GM23248 (cell line): Measurements from ENCODE around the gene APAF1. TPM values are rescaled to one million over a fixed set of nuclear protein-coding genes. Genes with fewer than 3 reads are reported as not detected.

ENCODE experiments used
- DNase-seq: peaks from one replicate; pipeline ENCODE4 v3.0.0-alpha.2; 2015
- H2AFZ ChIP-seq: fragments of 200-600 bp; sonication (generic); 2 replicates; pipeline ENCODE4 v1.6.1; 2016; ENCODE audit warnings: antibody characterized with exemption
- H3F3A ChIP-seq: fragments of 200-600 bp; sonication (generic); 2 replicates; pipeline ENCODE4 v1.6.1; 2016; ENCODE audit warnings: mild to moderate bottlenecking, antibody characterized with exemption, mixed run types; ENCODE audit not compliant: insufficient read depth
- H3K27ac ChIP-seq: fragments of 200-600 bp; sonication (generic); 2 replicates; pipeline ENCODE4 v1.5.1; 2016; ENCODE audit warnings: mild to moderate bottlenecking
- H3K27me3 ChIP-seq: fragments of 200-600 bp; sonication (generic); replicated peaks from 2 replicates; pipeline ENCODE4 v1.6.1; 2016; ENCODE audit warnings: mild to moderate bottlenecking; ENCODE audit not compliant: insufficient read depth
- H3K36me3 ChIP-seq: fragments of 200-600 bp; sonication (generic); 2 replicates; pipeline ENCODE4 v1.6.1; 2016; ENCODE audit warnings: low read depth, mild to moderate bottlenecking
- H3K4me1 ChIP-seq: fragments of 200-600 bp; sonication (generic); 2 replicates; pipeline ENCODE4 v1.6.1; 2016; ENCODE audit warnings: mild to moderate bottlenecking; ENCODE audit not compliant: insufficient read depth
- H3K4me2 ChIP-seq: fragments of 200-600 bp; sonication (generic); one replicate; pipeline ENCODE4 v1.6.1; 2016; ENCODE audit warnings: mild to moderate bottlenecking; ENCODE audit not compliant: unreplicated experiment
- H3K4me3 ChIP-seq: fragments of 200-600 bp; sonication (generic); 2 replicates; pipeline ENCODE4 v1.5.1; 2016; ENCODE audit warnings: mild to moderate bottlenecking
- H3K79me2 ChIP-seq: fragments of 200-600 bp; sonication (generic); 2 replicates; pipeline ENCODE4 v1.6.1; 2016; ENCODE audit warnings: mild to moderate bottlenecking; ENCODE audit not compliant: insufficient read depth
- H3K9ac ChIP-seq: fragments of 200-600 bp; sonication (generic); 2 replicates; pipeline ENCODE4 v1.6.1; 2016; ENCODE audit warnings: mild to moderate bottlenecking
- H3K9me2 ChIP-seq: fragments of 200-600 bp; sonication (generic); 2 replicates; pipeline ENCODE4 v1.6.1; 2016; ENCODE audit warnings: mixed run types, mild to moderate bottlenecking, moderate library complexity; ENCODE audit not compliant: insufficient read depth
- H3K9me3 ChIP-seq: fragments of 200-600 bp; sonication (generic); one replicate; pipeline ENCODE4 v1.6.1; 2017; ENCODE audit warnings: low read depth
- H4K20me1 ChIP-seq: fragments of 200-600 bp; sonication (generic); 2 replicates; pipeline ENCODE4 v1.6.0; 2016; ENCODE audit not compliant: insufficient read depth
- EZH2 ChIP-seq: fragments of 200-600 bp; sonication (generic); IDR thresholded peaks from 2 replicates; pipeline ENCODE4 v1.6.1; 2018; ENCODE audit warnings: antibody characterized with exemption, mild to moderate bottlenecking; ENCODE audit not compliant: insufficient read depth, poor library complexity, severe bottlenecking
- EZH2phosphoT487 ChIP-seq: fragments of 200-600 bp; sonication (generic); IDR thresholded peaks from 2 replicates; pipeline ENCODE4 v1.6.1; 2018; ENCODE audit warnings: antibody characterized with exemption, moderate library complexity, mild to moderate bottlenecking, low read depth; ENCODE audit not compliant: insufficient read depth
- WGBS, 2 experiments: methylation state at CpG; one replicate each; pipeline ENCODE4 v1.1.6; 2015 to 2017; ENCODE audit warnings: low lambda C conversion rate in 2 of 2, low coverage in 1 of 2; ENCODE audit errors: missing lambda C conversion rate in 2 of 2; 5-methylcytosine and 5-hydroxymethylcytosine counted together
- in situ Hi-C: fragments of 300-500 bp; cut with MboI; formaldehyde crosslinking; loops from 2 replicates; pipeline ENCODE4 v1.15.0; 2020
- polyA plus RNA-seq: library from polyadenylated mRNA; unstranded; fragments of >200 nt; fragmentation: Nextera tagmentation; extraction: Ambion mirVana; gene quantifications from 2 replicates; pipeline ENCODE4 v1.2.1, GENCODE V29; 2016
- total RNA-seq: library from RNA; depleted of rRNA; stranded (reverse); fragments of >200 nt; shearing (Covaris generic); gene quantifications from 2 replicates; pipeline ENCODE4 v1.2.3, GENCODE V29; 2014

APAF1 gene
- total and polyA plus RNA-seq, 2 experiments from 2014 or later: 8.3 to 24.5 TPM

DNA sequence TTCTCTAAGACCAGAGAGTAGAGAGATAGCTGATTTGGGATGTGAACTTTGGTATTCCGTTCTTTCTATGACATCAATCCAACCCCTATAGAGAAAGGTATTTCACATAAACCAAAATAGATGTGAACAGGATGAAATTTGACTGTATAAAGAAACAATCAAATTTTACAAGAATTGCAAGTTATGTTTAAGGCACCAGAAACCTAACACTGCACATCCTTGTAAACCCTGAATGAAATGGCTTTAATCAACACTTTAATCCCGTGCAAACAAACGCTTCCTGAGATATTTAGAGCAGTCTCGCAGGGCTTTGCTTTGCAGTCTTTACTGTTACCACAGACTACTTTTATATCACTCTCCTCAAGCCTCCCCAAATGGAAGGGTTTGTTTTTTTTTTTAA lies 125.1 kb downstream of the APAF1 start:
- in situ Hi-C loops: no loop called here

DNA sequence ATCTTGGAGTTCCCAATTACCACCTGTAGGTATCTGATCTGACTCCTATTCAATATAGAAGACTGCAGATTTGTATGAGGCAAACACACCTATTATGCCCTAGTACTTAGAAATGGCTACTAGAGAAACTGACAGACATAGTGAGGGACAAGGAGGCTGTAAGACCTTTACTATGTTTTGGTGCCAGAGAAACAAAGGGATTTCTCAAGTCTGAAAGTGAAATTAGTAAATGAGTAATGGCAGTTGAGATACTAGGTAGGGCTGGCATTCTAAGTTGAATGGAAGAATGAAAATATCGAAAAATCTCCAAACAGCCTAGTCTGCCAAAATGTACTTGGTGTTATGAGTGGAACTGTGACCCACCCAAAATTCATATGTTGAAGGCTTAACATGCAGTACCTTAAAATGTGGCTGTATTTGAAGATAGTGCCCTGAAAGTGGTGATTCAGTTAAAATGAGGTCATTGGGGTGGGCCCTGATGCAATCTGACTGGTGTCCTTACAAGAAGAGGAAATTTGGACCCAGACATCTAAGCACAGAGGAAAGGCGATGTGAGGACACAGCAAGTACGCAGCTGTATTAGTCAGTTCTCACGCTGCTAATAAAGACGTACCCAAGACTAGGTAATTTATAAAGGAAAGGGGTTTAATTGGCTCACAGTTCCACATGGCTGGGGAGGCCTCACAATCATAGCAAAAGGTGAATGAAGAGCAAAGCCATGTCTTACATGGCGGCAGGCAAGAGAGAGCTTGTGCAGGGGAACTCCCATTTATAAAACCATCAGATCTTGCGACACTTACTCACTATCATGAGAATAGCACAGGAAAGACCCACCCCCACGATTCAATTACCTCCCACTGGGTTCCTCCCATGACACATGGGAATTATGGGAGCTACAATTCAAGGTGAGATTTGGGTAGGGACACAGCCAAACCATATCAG lies 127.0 kb downstream of the APAF1 start:
- Histone ChIP-seq H3K9me3 (no peaks in the 10 kb centered on the region), H2AFZ (no peak overlapping the region), H3K4me2 (no peak overlapping the region), H3K27me3 (no peaks in the 10 kb centered on the region), H3K79me2 (no peaks in the 10 kb centered on the region), H3K4me3 (no peak overlapping the region), H4K20me1 (no peaks in the 10 kb centered on the region), H3K9ac (no peak overlapping the region), H3K4me1 (no peaks in the 10 kb centered on the region), H3K9me2 (no peaks in the 10 kb centered on the region), H3K27ac (no peak overlapping the region), H3F3A (no peaks in the 10 kb centered on the region), H3K36me3 (no peaks in the 10 kb centered on the region)
- 69 to 72% methylated on average over 8 of the region's 8 CpGs for WGBS, 2 experiments
- no peak for DNase-seq
- in situ Hi-C loops: no loop called here
- TF ChIP-seq EZH2phosphoT487 (no peak), EZH2 (no peak)

More for the DNA sequence above, 125.1 kb downstream of the APAF1 start:
- TF ChIP-seq EZH2 (no peak), EZH2phosphoT487 (no peak)
- no peaks in the 10 kb centered on the region for H4K20me1 ChIP-seq
- H3K4me1 ChIP-seq: no peaks in the 10 kb centered on the region
- H3K27me3 ChIP-seq: no peaks in the 10 kb centered on the region
- no peaks in the 10 kb centered on the region for H3K79me2 ChIP-seq
- H2AFZ ChIP-seq: no peak overlapping the region
- H3K27ac ChIP-seq: no peak overlapping the region
- 77 to 81% methylated on average over 4 of the region's 4 CpGs for WGBS, 2 experiments
- no peaks in the 10 kb centered on the region for H3F3A ChIP-seq
- H3K9ac ChIP-seq: no peak overlapping the region
- no peak overlapping the region for H3K4me3 ChIP-seq
- no peak overlapping the region for H3K4me2 ChIP-seq
- no peak for DNase-seq
- no peaks in the 10 kb centered on the region for H3K9me2 ChIP-seq
- H3K9me3 ChIP-seq: no peaks in the 10 kb centered on the region
- no peaks in the 10 kb centered on the region for H3K36me3 ChIP-seq

DNA sequence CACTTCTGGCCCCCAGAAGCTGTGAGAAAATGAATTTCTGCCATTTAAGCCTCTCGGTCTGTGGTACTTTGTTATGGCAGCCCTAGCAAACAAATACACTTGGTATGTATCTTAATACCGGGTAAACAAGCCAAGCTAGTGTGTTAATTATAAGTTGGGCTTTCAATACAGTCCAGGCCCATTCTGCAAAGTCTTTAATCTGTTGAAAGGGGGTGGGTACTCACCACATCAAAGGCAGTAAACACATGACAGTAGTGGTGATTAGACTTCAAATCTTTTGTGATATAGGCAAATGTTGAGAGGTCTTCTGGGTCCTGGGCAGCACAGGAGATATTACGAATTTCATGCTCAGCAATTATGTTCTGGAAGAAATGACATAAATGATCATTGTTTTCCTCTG lies 127.7 kb downstream of the APAF1 start:
- no peak overlapping the region for H3K4me3 ChIP-seq
- no peak overlapping the region for H3K4me2 ChIP-seq
- no peak overlapping the region for H2AFZ ChIP-seq
- no peaks in the 10 kb centered on the region for H4K20me1 ChIP-seq
- TF ChIP-seq EZH2 (no peak), EZH2phosphoT487 (no peak)
- H3K27me3 ChIP-seq: no peaks in the 10 kb centered on the region
- in situ Hi-C loops: no loop called here
- WGBS, 2 experiments: 32 to 54% methylated on average over 3 of the region's 3 CpGs
- no peaks in the 10 kb centered on the region for H3K36me3 ChIP-seq
- DNase-seq: no peak
- no peaks in the 10 kb centered on the region for H3K79me2 ChIP-seq
- H3K27ac ChIP-seq: no peak overlapping the region
- no peaks in the 10 kb centered on the region for H3K9me2 ChIP-seq
- no peak overlapping the region for H3K9ac ChIP-seq
- H3F3A ChIP-seq: no peaks in the 10 kb centered on the region
- no peaks in the 10 kb centered on the region for H3K4me1 ChIP-seq
- H3K9me3 ChIP-seq: no peaks in the 10 kb centered on the region

DNA sequence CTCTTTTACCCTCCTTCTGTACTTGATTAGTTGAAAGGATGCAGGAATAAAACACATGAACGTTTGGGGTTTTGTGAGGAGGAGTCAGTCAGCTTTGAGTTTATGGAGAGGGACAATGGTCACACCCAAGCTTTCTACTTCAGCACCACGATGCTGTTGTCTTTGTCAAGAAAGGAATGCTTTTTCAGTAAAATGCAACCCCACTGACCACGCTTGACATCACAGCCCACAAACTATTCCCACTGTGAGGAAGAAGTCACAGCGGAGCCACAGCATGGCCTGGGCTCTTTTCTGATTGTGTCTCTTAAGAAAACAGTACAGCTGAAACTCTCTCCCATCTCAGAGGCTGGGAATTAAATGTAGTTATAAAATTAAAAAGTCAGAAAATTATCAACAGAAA lies 135.2 kb downstream of the APAF1 start:
- no peak overlapping the region for H3K4me2 ChIP-seq
- H3K9me2 ChIP-seq: no peaks in the 10 kb centered on the region
- H3K4me1 ChIP-seq: no peaks in the 10 kb centered on the region
- 34 to 44% methylated on average over 4 of the region's 4 CpGs for WGBS, 2 experiments
- H3K27me3 ChIP-seq: peaks cover 13% of the 10 kb centered on the region; the same call in 1 of the 2 replicates
- no peaks in the 10 kb centered on the region for H3K9me3 ChIP-seq
- no peak for DNase-seq
- no peak overlapping the region for H3K27ac ChIP-seq
- H3F3A ChIP-seq: no peaks in the 10 kb centered on the region
- TF ChIP-seq EZH2phosphoT487: no peak
- no peak for TF ChIP-seq EZH2
- in situ Hi-C loops: no loop called here
- H3K36me3 ChIP-seq: no peaks in the 10 kb centered on the region
- no peak overlapping the region for H3K4me3 ChIP-seq
- no peak overlapping the region for H3K9ac ChIP-seq
- H4K20me1 ChIP-seq: no peaks in the 10 kb centered on the region
- H3K79me2 ChIP-seq: no peaks in the 10 kb centered on the region
- H2AFZ ChIP-seq: no peak overlapping the region
